Measurements from ENCODE around the gene SRRM3.

The SRRM3 gene

DNA sequence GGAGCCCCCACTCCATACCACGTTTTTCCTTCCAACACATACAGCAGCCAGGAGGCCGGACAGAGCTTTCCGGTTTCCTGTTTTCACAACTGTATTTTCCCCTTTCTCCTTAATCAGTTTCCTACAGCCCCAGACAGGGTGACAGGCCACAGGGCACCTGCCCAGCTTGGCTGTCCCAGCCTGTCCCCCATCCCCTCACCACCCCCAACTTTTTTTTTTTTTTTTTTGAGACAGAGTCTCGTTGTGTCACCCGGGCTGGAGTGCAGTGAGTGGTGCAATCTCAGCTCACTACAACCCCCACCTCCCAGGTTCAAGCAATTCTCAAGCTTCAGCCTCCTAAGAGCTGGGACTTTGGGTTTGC lies 90.5 kb downstream of the SRRM3 start:
- TF ChIP-seq, protein P1, sequence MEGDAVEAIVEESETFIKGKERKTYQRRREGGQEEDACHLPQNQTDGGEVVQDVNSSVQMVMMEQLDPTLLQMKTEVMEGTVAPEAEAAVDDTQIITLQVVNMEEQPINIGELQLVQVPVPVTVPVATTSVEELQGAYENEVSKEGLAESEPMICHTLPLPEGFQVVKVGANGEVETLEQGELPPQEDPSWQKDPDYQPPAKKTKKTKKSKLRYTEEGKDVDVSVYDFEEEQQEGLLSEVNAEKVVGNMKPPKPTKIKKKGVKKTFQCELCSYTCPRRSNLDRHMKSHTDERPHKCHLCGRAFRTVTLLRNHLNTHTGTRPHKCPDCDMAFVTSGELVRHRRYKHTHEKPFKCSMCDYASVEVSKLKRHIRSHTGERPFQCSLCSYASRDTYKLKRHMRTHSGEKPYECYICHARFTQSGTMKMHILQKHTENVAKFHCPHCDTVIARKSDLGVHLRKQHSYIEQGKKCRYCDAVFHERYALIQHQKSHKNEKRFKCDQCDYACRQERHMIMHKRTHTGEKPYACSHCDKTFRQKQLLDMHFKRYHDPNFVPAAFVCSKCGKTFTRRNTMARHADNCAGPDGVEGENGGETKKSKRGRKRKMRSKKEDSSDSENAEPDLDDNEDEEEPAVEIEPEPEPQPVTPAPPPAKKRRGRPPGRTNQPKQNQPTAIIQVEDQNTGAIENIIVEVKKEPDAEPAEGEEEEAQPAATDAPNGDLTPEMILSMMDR (conservative IDR thresholded peaks at IDR 0.05): no peak
- peak overlapping the region; percentile 81 for H3K27ac ChIP-seq

DNA sequence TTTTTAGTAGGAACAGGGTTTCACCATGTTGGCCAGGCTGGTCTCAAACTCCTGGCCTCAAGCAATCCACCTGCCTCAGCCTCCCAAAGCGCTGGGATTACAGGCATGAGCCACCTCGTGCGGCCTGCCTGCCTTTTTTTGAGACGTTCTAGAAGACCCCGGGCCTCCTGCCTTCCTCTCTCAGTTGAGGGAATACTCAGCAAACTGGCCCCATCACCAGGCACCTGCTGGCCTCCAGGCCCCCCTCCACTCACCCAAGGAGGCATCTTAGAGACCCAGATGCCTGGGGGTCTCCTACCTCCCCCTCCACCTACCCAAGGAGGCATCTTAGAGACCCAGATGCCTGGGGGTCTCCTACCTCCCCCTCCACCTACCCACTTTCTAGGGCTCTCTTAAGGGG lies 91.2 kb downstream of the SRRM3 start:
- H3K27ac ChIP-seq: peak overlapping the region; percentile 81; the same call in 1 of the 2 replicates

DNA sequence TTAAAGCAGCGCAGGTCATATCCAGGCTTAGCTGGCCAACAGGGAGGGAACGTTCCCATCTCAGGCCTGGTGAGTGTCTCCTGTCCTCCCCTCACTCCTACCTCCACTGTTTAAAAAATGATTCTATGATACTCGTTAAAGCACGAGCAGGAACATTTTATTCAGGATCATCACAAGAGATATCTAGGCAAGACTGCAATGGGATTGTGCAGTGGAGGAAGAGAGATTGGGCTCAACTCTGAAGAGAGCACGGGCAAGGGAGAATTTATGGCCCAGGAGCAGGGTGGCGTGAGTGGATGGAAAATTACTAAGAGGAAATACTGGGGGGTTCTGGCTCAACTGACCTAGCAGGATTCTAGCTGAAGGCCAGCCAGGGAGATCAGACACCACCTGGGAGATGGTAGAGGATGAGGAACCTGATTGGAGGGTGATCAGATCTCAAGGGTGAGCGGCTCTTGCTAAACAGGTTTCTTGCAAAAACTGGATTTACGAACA lies 91.8 kb downstream of the SRRM3 start:
- TF ChIP-seq, protein P1 (conservative IDR thresholded peaks at IDR 0.05): no peak
- peak overlapping the region; percentile 81; the same call in 1 of the 2 replicates for H3K27ac ChIP-seq

DNA sequence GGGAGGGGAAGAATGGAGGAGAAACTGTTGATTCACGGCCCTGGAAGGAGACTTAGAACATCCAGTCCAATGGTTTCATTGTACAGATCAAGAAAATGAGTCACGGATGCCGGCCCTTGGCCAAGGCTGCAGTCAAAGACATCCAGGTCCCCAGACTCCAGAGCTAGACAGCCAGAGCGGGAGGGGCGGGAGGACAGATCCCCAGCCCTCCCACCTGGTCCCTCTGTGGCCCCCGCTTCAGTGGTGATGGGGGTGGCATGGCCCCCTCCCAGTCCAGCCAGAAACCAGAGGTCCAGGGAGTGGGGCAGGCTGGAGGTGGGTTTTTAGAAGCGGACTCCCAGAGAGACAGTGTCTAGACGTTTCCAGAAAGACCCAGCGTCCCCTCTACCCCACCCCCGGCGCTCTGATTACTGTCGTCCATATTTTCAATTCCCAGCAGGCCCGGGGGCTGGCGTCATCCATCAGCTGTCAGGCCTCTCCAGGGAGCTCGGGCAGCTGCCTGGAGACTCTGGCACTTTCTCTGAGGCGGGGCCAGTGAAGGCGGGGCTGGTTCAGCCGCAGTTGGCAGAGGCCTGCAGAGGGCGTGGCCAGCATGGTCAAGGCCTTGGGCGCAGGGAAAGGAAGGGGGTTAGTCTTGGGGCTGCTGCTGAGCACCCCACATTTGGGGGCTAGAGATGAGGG lies 92.8 kb downstream of the SRRM3 start:
- H3K27ac ChIP-seq: peak overlapping the region; percentile 81; the same call in 1 of the 2 replicates
- TF ChIP-seq, protein P1 (conservative IDR thresholded peaks at IDR 0.05): no peak

DNA sequence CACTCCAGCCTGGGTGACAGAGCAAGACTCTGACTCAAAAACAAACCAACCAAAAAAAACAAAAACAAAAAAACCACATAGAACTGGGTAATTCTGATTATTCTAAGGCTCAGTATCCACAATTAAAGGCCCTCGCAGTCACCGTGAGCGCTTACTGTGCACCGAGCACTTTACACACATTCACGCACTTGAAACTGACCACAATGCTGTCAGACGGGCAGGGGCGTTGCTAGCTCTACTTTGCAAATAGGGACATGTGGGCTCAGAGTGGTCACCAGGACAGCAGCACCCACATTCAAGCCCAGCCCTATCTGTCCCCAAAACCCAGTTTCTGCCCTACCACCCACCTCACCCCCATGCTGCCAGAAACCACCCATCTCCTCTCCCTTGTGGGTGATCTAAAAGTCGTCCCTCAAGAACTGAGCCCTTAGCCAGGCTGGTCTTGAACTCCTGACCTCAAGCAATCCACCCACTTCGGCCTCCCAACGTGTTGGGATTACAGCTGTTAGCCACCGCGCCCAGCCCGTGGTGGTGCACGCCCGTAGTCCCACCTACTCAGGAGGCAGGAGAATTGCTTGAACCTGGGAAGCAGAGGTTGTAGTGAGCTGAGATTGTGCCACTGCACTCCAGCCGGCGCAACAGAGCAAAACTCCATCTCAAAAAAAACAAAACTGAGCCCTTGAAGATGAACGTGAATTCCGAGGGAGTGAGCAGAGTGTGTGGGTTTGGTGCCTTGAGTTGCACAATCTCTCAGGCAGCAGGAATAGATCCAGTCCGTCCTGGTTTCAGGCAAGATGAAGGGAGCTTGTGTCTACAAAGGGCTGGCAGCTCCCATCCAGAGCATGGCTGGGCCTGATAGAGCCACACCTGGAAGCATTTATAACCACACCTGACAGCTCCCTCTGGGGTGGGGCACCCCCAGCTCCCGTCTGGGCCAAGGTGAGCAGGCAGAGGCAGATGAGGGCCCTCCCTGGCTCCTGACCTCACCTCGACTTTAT lies 95.3 kb downstream of the SRRM3 start:
- H3K27ac ChIP-seq: no peak overlapping the region
- TF ChIP-seq, protein P1 (conservative IDR thresholded peaks at IDR 0.05): no peak

DNA sequence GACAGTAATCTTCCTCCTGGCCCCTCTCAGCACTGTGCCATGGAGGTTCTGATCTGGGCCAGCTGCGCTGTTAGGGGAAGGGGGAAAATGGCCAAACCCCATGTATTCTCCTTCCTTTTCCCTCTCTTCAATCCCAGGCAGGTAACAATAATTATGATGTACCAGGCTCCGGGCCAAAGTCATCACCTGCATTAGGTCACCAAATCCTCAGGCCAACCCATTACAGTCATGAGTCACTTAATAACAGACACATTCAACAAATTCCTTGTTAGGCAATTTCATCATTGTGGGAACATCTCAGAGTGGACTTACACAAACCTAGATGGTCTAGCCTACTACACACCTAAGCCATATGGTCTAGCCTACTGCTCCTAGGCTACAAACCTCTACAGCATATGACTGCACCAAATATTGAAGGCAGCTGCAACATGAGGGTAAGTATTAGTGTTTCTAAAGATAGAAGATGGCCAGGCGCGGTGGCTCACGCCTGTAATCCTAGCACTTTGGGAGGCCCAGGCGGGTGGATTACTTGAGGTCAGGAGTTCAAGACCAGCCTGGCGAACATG lies 98.6 kb downstream of the SRRM3 start:
- TF ChIP-seq, protein P1 (conservative IDR thresholded peaks at IDR 0.05): no peak
- H3K27ac ChIP-seq: no peak overlapping the region

DNA sequence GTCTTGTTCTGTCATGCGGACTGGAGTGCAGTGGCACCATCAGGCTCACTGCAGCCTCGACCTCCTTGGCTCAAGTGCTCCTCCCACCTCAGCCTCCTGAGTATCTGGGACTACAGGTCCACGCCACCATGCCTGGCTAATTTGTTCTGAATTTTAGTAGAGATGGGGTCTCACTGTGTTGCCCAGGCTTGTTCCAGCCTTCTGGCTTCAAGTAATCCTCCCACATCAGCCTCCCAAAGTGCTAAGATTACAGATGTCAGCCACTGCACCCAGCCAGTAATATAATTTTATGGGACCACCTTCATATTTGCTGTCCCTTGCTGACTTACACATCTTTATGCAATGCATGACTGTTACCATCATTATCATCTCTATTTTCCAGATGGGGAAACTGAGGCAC lies 99.3 kb downstream of the SRRM3 start:
- H3K27ac ChIP-seq: no peak overlapping the region
- TF ChIP-seq, protein P1 (conservative IDR thresholded peaks at IDR 0.05): no peak

Data from VCaP (cell line).